T-helper 1 cell (primary cell): ENCODE data around the gene NKAIN2.
"Not testable (repeated sequence)": the region's sequence is repeated elsewhere in the genome, so short reads cannot be mapped to it uniquely, and the experiment has no call there.

Experiments used
- DNase-seq, 5 donors: peaks; one replicate each; pipeline ENCODE4 v3.0.0-alpha.2; 2012 to 2020

NKAIN2 gene

GRCh38 chr6:124356276-124356810 lies 552.7 kb downstream of the NKAIN2 start:
- no peak for DNase-seq

GRCh38 chr6:124356811-124357210 lies 553.1 kb downstream of the NKAIN2 start:
- no peak for DNase-seq

GRCh38 chr6:124368131-124368530 lies 564.5 kb downstream of the NKAIN2 start:
- DNase-seq: no peak

GRCh38 chr6:124371974-124372475 lies 568.4 kb downstream of the NKAIN2 start:
- no peak for DNase-seq

GRCh38 chr6:124373386-124373785 lies 569.7 kb downstream of the NKAIN2 start:
- no peak for DNase-seq

- no peak for DNase-seq
These were observed 585.5 kb downstream of the NKAIN2 start for GRCh38 chr6:124389127-124389526.

- no peak for DNase-seq
These were observed 589.9 kb downstream of the NKAIN2 start for GRCh38 chr6:124393536-124393935.

GRCh38 chr6:124396361-124396760 lies 592.7 kb downstream of the NKAIN2 start:
- DNase-seq: no peak

GRCh38 chr6:124400261-124400999 lies 596.8 kb downstream of the NKAIN2 start:
- DNase-seq: no peak

- DNase-seq: not testable (repeated sequence)
These were observed 606.8 kb downstream of the NKAIN2 start for GRCh38 chr6:124410425-124410824.

GRCh38 chr6:124412657-124413056 lies 609.0 kb downstream of the NKAIN2 start:
- DNase-seq: not testable (repeated sequence)

- DNase-seq: no peak
These were observed 616.6 kb downstream of the NKAIN2 start for GRCh38 chr6:124420116-124420840.

- DNase-seq: no peak
These were observed 620.0 kb downstream of the NKAIN2 start for GRCh38 chr6:124423621-124424020.

GRCh38 chr6:124430740-124431318 lies 627.2 kb downstream of the NKAIN2 start:
- no peak for DNase-seq

GRCh38 chr6:124432620-124433019 lies 629.0 kb downstream of the NKAIN2 start:
- no peak for DNase-seq

- DNase-seq: no peak
These were observed 629.9 kb downstream of the NKAIN2 start for GRCh38 chr6:124433387-124434160.

- DNase-seq: no peak
These were observed 630.8 kb downstream of the NKAIN2 start for GRCh38 chr6:124434421-124434820.

GRCh38 chr6:124436803-124437202 lies 633.1 kb downstream of the NKAIN2 start:
- DNase-seq: no peak

- no peak for DNase-seq
These were observed 634.9 kb downstream of the NKAIN2 start for GRCh38 chr6:124438546-124439065.

- DNase-seq: no peak
These were observed 637.8 kb downstream of the NKAIN2 start for GRCh38 chr6:124441450-124441849.

GRCh38 chr6:124443541-124443940 lies 639.9 kb downstream of the NKAIN2 start:
- DNase-seq: no peak

- no peak for DNase-seq
These were observed 641.9 kb downstream of the NKAIN2 start for GRCh38 chr6:124445581-124445980.
